ENCODE results near the gene SMIM41.

GRCh38 chr12:52152905-52153317 lies 73.4 kb downstream of the SMIM41 start:
- TF ChIP-seq CTCF (IDR thresholded peaks at IDR 0.05 in 4 of 5, conservative IDR thresholded peaks at IDR 0.05 in 1 of 5), result no peak
- no peak for TF ChIP-seq POLR2A (IDR thresholded peaks at IDR 0.05)
